K562 (cell line): ENCODE data around the gene B3GALT4. TPM values are rescaled to one million over a fixed set of nuclear protein-coding genes. Genes with fewer than 3 reads are reported as not detected.

Source experiments
- CREB5 ChIP-seq: fragments of 250-450 bp; sonication (Bioruptor Pico); IDR thresholded peaks from 2 replicates; pipeline ENCODE4 v1.5.0; 2020; ENCODE audit warnings: mild to moderate bottlenecking
- HDAC2 ChIP-seq: fragments of 450-650 bp; IDR thresholded peaks from 2 replicates; pipeline ENCODE4 v1.6.1; 2016; ENCODE audit warnings: mild to moderate bottlenecking
- HOMEZ ChIP-seq: fragments of 250-450 bp; sonication (Bioruptor Pico); IDR thresholded peaks from 2 replicates; pipeline ENCODE4 v1.4.0; 2020; ENCODE audit warnings: mild to moderate bottlenecking, moderate library complexity
- PBX2 ChIP-seq, 2 experiments: IDR thresholded peaks in 1 of 2; conservative IDR thresholded peaks in 1 of 2; 2 replicates each; pipeline ENCODE4 v1.6.1; 2016; ENCODE audit warnings: low read depth in 2 of 2, mild to moderate bottlenecking in 1 of 2, missing compliant biosample characterization in 1 of 2, missing genetic modification characterization in 1 of 2, moderate library complexity in 1 of 2
- PTTG1 ChIP-seq: fragments of 450-650 bp; IDR thresholded peaks from 2 replicates; pipeline ENCODE4 v1.6.1; 2016; ENCODE audit warnings: low read depth, mild to moderate bottlenecking, missing genetic modification characterization, missing compliant biosample characterization
- RB1 ChIP-seq: fragments of 450-650 bp; IDR thresholded peaks from 2 replicates; pipeline ENCODE4 v1.6.1; 2017; ENCODE audit warnings: low read depth, mild to moderate bottlenecking
- RFX7 ChIP-seq: fragments of 250-450 bp; sonication (Bioruptor Pico); IDR thresholded peaks from 2 replicates; pipeline ENCODE4 v1.5.1; 2021; ENCODE audit warnings: mild to moderate bottlenecking
- ZKSCAN3 ChIP-seq: fragments of 250-450 bp; sonication (Bioruptor Pico); IDR thresholded peaks from 2 replicates; pipeline ENCODE4 v1.4.0; 2020
- ZNF253 ChIP-seq: fragments of 250-450 bp; sonication (Bioruptor Pico); conservative IDR thresholded peaks from 2 replicates; pipeline ENCODE4 v1.6.1; 2021; ENCODE audit warnings: mild to moderate bottlenecking
- ZNF609 ChIP-seq: sonication (generic); formaldehyde crosslinking; IDR thresholded peaks from 2 replicates; pipeline ENCODE4 v1.8.1; 2023; ENCODE audit warnings: missing genetic modification reagents, mild to moderate bottlenecking, borderline replicate concordance
- ZNF780A ChIP-seq: fragments of 250-450 bp; sonication (Bioruptor Pico); IDR thresholded peaks from 2 replicates; pipeline ENCODE4 v1.5.0; 2021; ENCODE audit warnings: mild to moderate bottlenecking
- polyA plus RNA-seq, 8 experiments: library from polyadenylated mRNA; depleted of rRNA in 4 of 8; stranded (reverse) in 5 of 8; unstranded in 3 of 8; fragments of >200 nt; fragmentation: Nextera tagmentation in 2 of 8; fragmentation: Illumina TruSeq in 1 of 8; extraction: Ambion mirVana in 2 of 8; extraction: Trizol in 1 of 8; gene quantifications; 2 replicates each; pipeline versions ENCODE4 v1.2.1 to v1.2.3, GENCODE V29; 2011 to 2014; ENCODE audit warnings: inconsistent platforms in 1 of 8, missing spikeins in 1 of 8
- total RNA-seq, 7 experiments: library from RNA; depleted of rRNA in 6 of 7; stranded (reverse); fragments of >200 nt in 6 of 7; fragmentation: Illumina TruSeq in 2 of 7; extraction: Trizol in 2 of 7; gene quantifications; 2 replicates each; pipeline versions ENCODE4 v1.2.1 to v1.2.3, GENCODE V29; 2011 to 2021; ENCODE audit warnings: low replicate concordance in 1 of 7

The B3GALT4 gene
- total and polyA plus RNA-seq, 9 of the 15 experiments (the other 6 are each of a cell fraction or from before 2014, with no cell fraction given): 0.11 to 1.3 (median 0.53) TPM; not detected in 1

DNA sequence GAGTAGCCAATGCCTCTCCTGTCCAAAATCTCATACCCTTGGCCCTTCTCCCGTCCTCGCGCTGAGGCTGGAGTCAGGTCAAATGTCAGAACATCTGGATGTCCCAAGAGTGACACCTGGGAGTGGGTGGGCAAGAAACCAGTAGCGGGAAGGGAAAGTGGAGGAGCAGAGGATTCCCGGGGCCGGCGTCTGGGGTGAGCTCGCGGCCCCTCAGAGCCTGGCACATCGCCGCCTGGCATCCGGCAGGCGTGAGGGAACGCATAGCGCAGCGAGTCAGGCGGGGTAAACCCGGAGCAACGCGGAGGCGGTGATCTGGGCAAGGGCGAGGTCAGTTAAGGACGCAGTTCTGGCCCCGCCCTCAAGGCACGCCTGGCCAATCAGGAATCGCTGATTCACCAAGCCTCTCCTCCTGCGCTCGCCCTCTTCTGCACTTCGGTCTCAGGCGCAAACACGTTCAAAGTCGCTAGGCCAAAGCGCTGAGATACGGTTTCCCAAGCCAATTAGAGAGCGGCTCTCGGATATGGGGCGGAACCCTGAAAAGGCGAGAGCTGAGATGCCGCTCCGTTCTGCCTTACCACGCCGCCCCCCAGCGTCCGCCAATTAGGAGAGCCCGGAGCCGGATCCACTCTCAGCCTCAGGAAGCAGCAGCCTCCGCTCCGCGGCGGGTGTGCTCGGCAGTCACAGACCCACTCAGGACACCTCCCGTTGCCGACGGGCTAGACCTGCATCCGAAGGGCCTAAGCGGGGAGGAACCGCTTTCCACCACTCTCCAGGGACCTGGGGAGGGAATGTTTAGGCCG, 27.8 kb upstream of the B3GALT4 start (continued):
- TF ChIP-seq PBX2 (CRISPR knock-in tag; IDR thresholded peaks at IDR 0.05; ENCODE audit: low read depth) (0 out of 2 replicates have a peak, but pooled peaks have one; percentile 5), PBX2 (tag; conservative IDR thresholded peaks at IDR 0.05; ENCODE audit: low read depth) (peak; percentile 93), HDAC2 (no peak; the same call in 1 of the 2 replicates), PTTG1 (tag) (no peak), ZNF780A (CRISPR knock-in tag) (no peak), HOMEZ (CRISPR knock-in tag) (0 out of 2 replicates have a peak, but pooled peaks have one; percentile 5), CREB5 (CRISPR knock-in tag) (no peak), RB1 (peak; percentile 36; the same call in 1 of the 2 replicates), RFX7 (CRISPR knock-in tag) (no peak), ZKSCAN3 (CRISPR knock-in tag) (no peak), ZNF253 (CRISPR knock-in tag) (no peak), ZNF609 (CRISPR knock-in tag) (no peak; the same call in 1 of the 2 replicates)
